GM21381 (cell line): ENCODE measurements around the gene TRAF5.
"Not testable (repeated sequence)": the region's sequence is repeated elsewhere in the genome, so short reads cannot be mapped to it uniquely, and the experiment has no call there.

ENCODE experiments used
- ATAC-seq: cut with Tn5 transposase; IDR thresholded peaks from one replicate; pipeline ENCODE4 v1.9.1; 2021; ENCODE audit warnings: mild to moderate bottlenecking, moderate library complexity; ENCODE audit not compliant: unreplicated experiment

TRAF5 gene

GRCh38 chr1:211377539-211378450, 51.2 kb downstream of the TRAF5 start:
- no peak for ATAC-seq

- ATAC-seq: no peak
Measured at GRCh38 chr1:211378844-211379243, 52.2 kb downstream of the TRAF5 start.

GRCh38 chr1:211379446-211379845, 52.8 kb downstream of the TRAF5 start:
- ATAC-seq: no peak

DNA sequence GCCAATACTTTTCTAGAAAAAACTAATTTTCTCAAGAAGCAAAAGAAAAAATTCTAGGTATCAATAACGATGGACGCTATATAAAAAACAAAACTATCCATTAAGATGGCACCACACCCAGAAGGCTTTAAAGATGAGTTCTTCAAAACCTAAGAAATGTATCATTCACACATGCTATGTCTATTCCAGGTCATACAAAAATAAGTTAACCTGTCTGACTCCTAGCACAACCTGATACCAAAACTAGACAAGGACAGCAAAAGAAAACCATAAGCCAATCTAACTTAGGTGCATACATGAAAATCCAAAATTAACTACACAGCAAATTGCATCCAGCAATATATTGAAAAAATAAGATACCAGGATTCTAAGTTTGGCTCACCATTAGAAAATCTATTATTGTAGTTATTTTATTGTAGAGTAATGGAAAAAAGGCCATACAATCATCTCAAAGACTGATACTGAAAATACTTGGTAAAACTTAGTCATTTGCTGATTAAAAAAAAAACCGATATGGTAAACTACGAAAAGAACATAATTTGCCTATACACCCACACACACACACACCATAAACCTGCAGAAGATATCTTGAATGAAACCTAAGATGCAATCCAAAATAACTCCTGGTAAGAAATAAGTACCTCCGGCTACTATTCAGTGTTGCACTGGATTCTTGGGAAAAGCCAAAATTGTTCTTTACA, 55.0 kb downstream of the TRAF5 start:
- ATAC-seq: no peak

- ATAC-seq: no peak
Measured at GRCh38 chr1:211382182-211382713, 55.6 kb downstream of the TRAF5 start.

DNA sequence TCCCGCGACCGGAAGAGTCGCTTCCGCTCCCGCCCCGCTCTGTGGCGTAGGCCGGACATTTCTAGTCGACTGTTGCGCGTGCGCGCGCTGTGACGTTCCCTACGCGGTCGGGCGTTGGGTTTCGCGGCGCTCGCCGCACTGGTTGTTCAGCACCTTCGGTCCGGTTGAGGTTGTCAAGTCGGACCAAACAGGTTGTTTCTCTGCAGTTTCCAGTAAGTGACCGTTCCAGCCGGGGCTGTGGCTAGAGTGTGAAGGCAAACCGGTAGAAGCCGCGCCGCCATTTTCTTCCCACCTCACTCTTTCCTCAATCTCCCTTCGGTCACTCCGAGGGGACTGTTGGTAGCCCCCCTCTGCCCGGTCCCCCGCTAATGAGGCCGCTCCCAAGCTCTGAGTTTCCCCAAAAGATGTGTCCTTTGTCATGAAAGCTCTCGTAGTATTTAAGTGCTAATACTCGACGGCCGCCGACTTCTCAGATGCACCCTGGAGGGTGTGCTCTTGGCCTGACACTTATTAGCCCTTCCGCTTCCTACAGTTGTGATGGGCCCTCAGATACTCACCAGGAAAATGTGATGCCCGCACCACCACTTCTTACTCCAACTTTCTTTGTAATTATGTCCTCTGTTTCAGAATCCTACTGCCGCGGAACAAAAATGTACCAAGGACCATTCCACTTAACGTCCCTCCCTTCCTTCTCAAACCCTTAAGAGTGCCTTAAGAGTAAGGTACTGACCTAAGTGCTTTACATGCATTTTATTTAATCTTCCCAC, 56.3 kb downstream of the TRAF5 start:
- peak; percentile 95 for ATAC-seq

GRCh38 chr1:211384524-211384923, 57.9 kb downstream of the TRAF5 start:
- no peak for ATAC-seq

GRCh38 chr1:211386921-211387320, 60.3 kb downstream of the TRAF5 start:
- ATAC-seq: no peak

DNA sequence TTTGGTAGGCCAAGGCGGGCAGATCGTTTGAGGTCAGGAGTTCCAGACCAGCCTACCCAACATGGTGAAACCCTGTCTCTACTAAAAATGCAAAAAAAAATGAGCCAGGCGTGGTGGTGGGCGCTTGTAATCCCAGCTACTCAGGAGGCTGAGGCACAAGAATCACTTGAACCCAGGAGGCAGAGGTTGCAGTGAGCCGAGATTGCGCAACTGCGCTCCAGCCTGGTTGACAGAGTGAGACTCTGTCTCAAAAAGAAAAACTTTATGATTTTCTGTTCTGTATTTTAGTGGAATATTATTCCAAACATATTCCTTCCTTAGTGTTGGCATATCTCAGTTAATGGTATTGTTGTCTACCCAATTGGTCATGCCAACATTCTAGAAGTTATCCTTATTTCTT, 64.2 kb downstream of the TRAF5 start:
- ATAC-seq: not testable (repeated sequence)

- no peak for ATAC-seq
Measured at GRCh38 chr1:211393203-211393602, 66.6 kb downstream of the TRAF5 start.

DNA sequence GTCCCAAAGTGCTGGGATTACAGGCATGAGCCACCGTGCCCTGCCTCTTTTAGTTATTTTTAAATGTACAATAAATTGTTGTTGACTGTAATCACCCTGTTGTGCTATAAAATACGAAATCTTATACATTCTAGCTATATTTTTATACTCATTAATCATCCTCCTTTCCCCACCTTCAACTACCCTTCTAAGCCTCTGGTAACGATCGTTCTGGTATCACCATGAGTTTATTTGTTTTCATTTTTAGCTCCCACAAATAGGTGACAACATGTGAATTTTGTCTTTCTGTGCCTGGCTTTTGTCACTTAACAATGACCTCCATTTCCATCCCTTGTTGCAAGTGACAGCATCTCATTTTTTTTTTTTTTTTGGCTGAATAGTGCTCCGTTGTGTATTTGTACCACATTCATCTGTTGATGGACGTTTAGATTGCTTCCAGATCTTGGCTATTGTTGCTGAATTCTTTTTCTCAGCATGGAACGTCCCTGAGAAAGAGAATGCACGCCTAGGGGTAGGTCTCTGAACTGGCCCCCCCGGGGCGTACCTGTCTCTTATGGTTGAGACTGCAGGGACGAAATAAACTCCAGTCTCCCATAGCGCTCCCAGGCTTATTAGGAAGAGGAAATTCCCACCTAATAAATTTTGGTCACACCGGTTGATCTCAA, 71.8 kb downstream of the TRAF5 start:
- not testable (repeated sequence) for ATAC-seq

- ATAC-seq: not testable (repeated sequence)
Measured at GRCh38 chr1:211399851-211400393, 73.3 kb downstream of the TRAF5 start.

DNA sequence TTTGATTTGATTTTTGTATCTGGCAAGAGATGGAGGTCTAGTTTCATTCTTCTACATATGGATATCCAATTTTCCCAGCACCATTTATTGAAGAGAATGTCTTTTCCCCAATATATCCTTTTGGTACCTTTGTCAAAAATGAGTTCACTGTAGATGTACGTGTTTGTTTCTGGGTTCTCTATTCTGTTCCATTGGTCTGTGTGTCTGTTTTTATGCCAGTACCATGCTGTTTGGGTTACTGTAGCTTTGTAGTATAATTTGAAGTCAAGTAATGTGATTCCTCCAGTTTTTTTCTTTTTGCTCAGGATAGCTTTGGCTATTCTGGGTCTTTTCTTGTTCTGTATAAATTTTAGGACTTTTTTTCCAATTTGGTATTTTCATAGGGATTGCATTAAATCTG, 75.1 kb downstream of the TRAF5 start:
- ATAC-seq: not testable (repeated sequence)

- not testable (repeated sequence) for ATAC-seq
Measured at GRCh38 chr1:211406086-211406485, 79.5 kb downstream of the TRAF5 start.

DNA sequence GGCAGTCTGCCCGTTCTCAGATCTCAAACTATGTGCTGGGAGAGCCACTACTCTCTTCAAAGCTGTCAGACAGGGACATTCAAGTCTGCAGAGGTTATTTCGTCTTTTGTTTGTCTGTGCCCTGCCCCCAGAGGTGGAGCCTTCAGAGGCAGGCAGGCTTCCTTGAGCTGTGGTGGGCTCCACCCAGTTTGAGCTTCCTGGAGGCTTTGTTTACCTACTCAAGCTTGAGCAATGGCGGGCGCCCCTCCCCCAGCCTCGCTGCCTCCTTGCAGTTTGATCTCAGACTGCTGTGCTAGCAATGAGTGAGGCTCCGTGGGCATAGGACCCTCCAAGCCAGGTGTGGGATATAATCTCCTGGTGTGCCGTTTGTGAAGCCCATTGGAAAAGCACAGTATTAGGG, 81.1 kb downstream of the TRAF5 start:
- not testable (repeated sequence) for ATAC-seq

- no peak for ATAC-seq
Measured at GRCh38 chr1:211411639-211412038, 85.0 kb downstream of the TRAF5 start.

- no peak for ATAC-seq
Measured at GRCh38 chr1:211415700-211416099, 89.1 kb downstream of the TRAF5 start.

DNA sequence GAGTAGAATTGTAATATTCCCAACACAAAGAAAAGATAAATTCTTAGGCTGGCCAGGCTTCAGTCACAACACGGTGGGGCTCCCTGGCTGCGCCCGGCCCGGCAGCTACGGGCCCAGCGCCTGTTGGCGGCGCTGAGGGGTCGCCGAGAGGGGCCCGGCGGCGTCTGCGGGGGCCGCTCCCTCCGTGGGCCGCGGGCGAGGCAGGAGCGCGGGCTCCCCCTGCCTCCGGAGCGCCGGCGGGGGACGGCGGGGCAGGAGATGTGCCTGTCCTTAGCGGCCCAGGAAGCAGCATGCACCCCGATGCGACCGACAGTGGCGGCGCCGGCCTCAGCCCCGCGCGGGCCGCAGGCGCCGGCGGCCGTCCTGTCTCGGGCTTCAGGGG, 89.6 kb downstream of the TRAF5 start:
- peak; percentile 62 for ATAC-seq

GRCh38 chr1:211416628-211417323, 90.1 kb downstream of the TRAF5 start:
- peak; percentile 55 for ATAC-seq

DNA sequence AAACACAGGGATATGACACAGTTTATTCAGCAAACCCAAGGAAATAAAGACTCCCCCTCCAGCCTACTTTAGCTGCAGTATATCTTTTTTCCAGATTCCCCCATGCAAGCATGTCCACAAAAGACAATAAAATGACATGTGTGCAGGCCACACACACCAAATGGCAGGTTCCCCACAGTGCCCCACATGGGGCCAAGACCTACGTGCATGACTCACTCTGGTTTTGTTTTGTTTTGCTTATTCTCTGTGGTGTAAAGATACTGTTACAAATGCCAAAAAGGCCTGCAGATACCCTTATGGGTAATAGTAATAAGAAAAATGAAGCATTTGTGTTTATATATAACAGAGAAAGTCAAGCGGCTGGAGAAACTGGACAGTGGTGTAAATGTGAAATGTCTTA, 93.8 kb downstream of the TRAF5 start:
- no peak for ATAC-seq
